HepG2 (cell line): ENCODE measurements around the gene KDM2B. TPM values are rescaled to one million over a fixed set of nuclear protein-coding genes. Genes with fewer than 3 reads are reported as not detected.

Experiments used
- BORCS8-MEF2B ChIP-seq: sonication (generic); formaldehyde crosslinking; IDR thresholded peaks from 2 replicates; pipeline ENCODE4 v1.8.0; 2022; ENCODE audit warnings: mild to moderate bottlenecking, missing genetic modification reagents
- CCDC6 ChIP-seq: sonication (generic); formaldehyde crosslinking; IDR thresholded peaks from 2 replicates; pipeline ENCODE4 v1.8.1; 2022; ENCODE audit warnings: mild to moderate bottlenecking, missing genetic modification reagents, moderate library complexity
- DNMT1 ChIP-seq: sonication (generic); formaldehyde crosslinking; IDR thresholded peaks from 2 replicates; pipeline ENCODE4 v1.5.1; 2020; ENCODE audit warnings: mild to moderate bottlenecking, missing genetic modification reagents
- MAX ChIP-seq: IDR thresholded peaks from 2 replicates; pipeline ENCODE4 v1.6.1; 2012; ENCODE audit warnings: inconsistent platforms
- MED1 ChIP-seq: sonication (generic); formaldehyde crosslinking; IDR thresholded peaks from 2 replicates; pipeline ENCODE4 v1.4.0; 2020; ENCODE audit warnings: missing genetic modification reagents
- MIER2 ChIP-seq: IDR thresholded peaks from 2 replicates; pipeline ENCODE4 v1.6.1; 2016; ENCODE audit warnings: missing biosample characterization, missing genetic modification reagents
- MYNN ChIP-seq: sonication (generic); formaldehyde crosslinking; IDR thresholded peaks from 2 replicates; pipeline ENCODE4 v1.4.0; 2020; ENCODE audit warnings: mild to moderate bottlenecking, low read depth, missing genetic modification reagents
- NFYC ChIP-seq: IDR thresholded peaks from 2 replicates; pipeline ENCODE4 v1.6.1; 2016; ENCODE audit warnings: missing genetic modification reagents, missing compliant biosample characterization
- NR2F1 ChIP-seq, 2 experiments: fragments of 450-650 bp in 1 of 2; formaldehyde crosslinking in 1 of 2; IDR thresholded peaks; 2 replicates each; pipeline versions ENCODE4 v1.5.0 to v1.6.1; 2016 to 2020; ENCODE audit warnings: mild to moderate bottlenecking in 1 of 2, missing compliant biosample characterization in 1 of 2, missing genetic modification reagents in 1 of 2, moderate library complexity in 1 of 2
- PAF1 ChIP-seq: IDR thresholded peaks from 2 replicates; pipeline ENCODE4 v1.6.1; 2016; ENCODE audit warnings: missing genetic modification reagents, missing compliant biosample characterization
- PLRG1 ChIP-seq: fragments of 450-650 bp; conservative IDR thresholded peaks from 2 replicates; pipeline ENCODE4 v1.6.1; 2016
- SAP130 ChIP-seq: IDR thresholded peaks from 2 replicates; pipeline ENCODE4 v1.6.1; 2016; ENCODE audit warnings: low read depth
- SMAD3 ChIP-seq: sonication (generic); formaldehyde crosslinking; IDR thresholded peaks from 2 replicates; pipeline ENCODE4 v1.4.0; 2020; ENCODE audit warnings: missing genetic modification reagents
- SOX5 ChIP-seq: IDR thresholded peaks from 2 replicates; pipeline ENCODE4 v1.6.1; 2016; ENCODE audit warnings: borderline replicate concordance
- XBP1 ChIP-seq: sonication (generic); formaldehyde crosslinking; IDR thresholded peaks from 2 replicates; pipeline ENCODE4 v1.5.0; 2020; ENCODE audit warnings: missing genetic modification reagents
- ZNF10 ChIP-seq: sonication (generic); formaldehyde crosslinking; IDR thresholded peaks from 2 replicates; pipeline ENCODE4 v1.4.0; 2020; ENCODE audit warnings: mild to moderate bottlenecking, low read depth, missing genetic modification reagents, borderline replicate concordance
- ZNF121 ChIP-seq: sonication (generic); formaldehyde crosslinking; IDR thresholded peaks from 2 replicates; pipeline ENCODE4 v1.5.0; 2020; ENCODE audit warnings: mild to moderate bottlenecking, missing genetic modification reagents
- ZNF274 ChIP-seq: sonication (generic); formaldehyde crosslinking; IDR thresholded peaks from 2 replicates; pipeline ENCODE4 v1.5.1; 2020; ENCODE audit warnings: mild to moderate bottlenecking, missing genetic modification reagents
- ZNF326 ChIP-seq: sonication (generic); formaldehyde crosslinking; IDR thresholded peaks from 2 replicates; pipeline ENCODE4 v1.4.0; 2020; ENCODE audit warnings: missing genetic modification reagents, borderline replicate concordance
- ZNF510 ChIP-seq: sonication (generic); formaldehyde crosslinking; IDR thresholded peaks from 2 replicates; pipeline ENCODE4 v1.4.0; 2020; ENCODE audit warnings: low read depth, mild to moderate bottlenecking, missing genetic modification reagents
- ZNF564 ChIP-seq: sonication (generic); formaldehyde crosslinking; IDR thresholded peaks from 2 replicates; pipeline ENCODE4 v1.8.1; 2023; ENCODE audit warnings: mild to moderate bottlenecking, missing genetic modification reagents
- ZNF639 ChIP-seq: conservative IDR thresholded peaks from 2 replicates; pipeline ENCODE4 v1.6.1; 2018; ENCODE audit warnings: missing genetic modification reagents
- ZNF782 ChIP-seq: sonication (generic); formaldehyde crosslinking; IDR thresholded peaks from 2 replicates; pipeline ENCODE4 v1.4.0; 2020; ENCODE audit warnings: missing genetic modification reagents, mild to moderate bottlenecking, borderline replicate concordance
- polyA plus RNA-seq, 8 experiments: library from polyadenylated mRNA; depleted of rRNA in 3 of 8; stranded (reverse) in 7 of 8; unstranded in 1 of 8; fragments of >200 nt; fragmentation: Illumina TruSeq in 4 of 8; extraction: Trizol in 4 of 8; gene quantifications; 2 replicates each; pipeline versions ENCODE4 v1.2.1 to v1.2.3, GENCODE V29; 2011 to 2016; ENCODE audit warnings: low read depth in 4 of 8, missing spikeins in 1 of 8, mixed read lengths in 1 of 8; ENCODE audit not compliant: insufficient read depth in 1 of 8
- total RNA-seq, 5 experiments: library from RNA; depleted of rRNA; stranded (reverse); fragments of >200 nt; fragmentation: Illumina TruSeq; extraction: Trizol; gene quantifications; 2 replicates each; pipeline ENCODE4 v1.2.3, GENCODE V29; 2016; ENCODE audit warnings: low read depth in 1 of 5
- TF ChIP-seq, protein P1 (sequence below): sonication (generic); formaldehyde crosslinking; IDR thresholded peaks from 2 replicates; pipeline ENCODE4 v1.4.0; 2020; ENCODE audit warnings: missing genetic modification reagents

The KDM2B gene
- total and polyA plus RNA-seq, 2 of the 13 experiments (the other 11 are each of a cell fraction or from before 2014, with no cell fraction given), result 17.5 to 26.1 TPM

DNA sequence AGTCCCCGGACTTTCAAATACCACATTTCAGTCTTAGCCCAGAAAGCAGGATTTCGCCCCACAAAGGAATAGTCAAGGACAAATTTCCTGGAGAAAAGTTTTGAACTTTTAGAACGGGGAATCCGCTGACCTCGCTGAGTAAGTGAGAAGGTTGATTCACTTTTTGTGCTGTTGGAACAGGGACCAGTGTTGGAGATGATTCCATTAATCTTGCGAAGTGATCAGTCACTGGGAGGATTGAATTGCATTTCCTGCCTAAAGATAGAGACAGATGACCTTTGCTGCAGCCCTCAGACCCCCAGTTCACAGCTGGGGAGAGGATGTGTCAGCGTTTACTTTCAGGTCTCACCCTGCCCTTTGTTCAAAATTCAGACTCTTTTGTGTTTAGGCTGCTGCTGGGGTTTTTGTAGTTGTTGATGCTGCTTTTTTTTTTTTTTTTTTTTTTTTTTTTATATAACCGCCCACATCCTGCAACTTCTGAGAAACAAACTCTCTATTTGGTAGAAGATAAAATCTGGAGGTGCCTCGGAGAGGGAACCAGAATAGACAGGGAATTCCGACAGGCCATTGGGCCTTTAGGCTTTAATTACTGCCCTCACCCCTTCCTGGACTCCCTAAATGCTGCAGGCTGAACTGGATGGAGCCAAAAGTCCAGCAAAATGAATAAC lies 9.8 kb upstream of the KDM2B start (continued):
- TF ChIP-seq MYNN (CRISPR knock-in tag) (no peak), CCDC6 (no peak), MIER2 (CRISPR knock-in tag) (no peak), SOX5 (CRISPR knock-in tag) (peak; percentile 42; the same call in 1 of the 2 replicates), ZNF10 (CRISPR knock-in tag) (no peak), DNMT1 (CRISPR knock-in tag) (no peak), NFYC (CRISPR knock-in tag) (no peak), ZNF639 (CRISPR knock-in tag) (no peak), ZNF782 (CRISPR knock-in tag) (no peak), ZNF121 (CRISPR knock-in tag) (no peak), BORCS8-MEF2B (CRISPR knock-in tag) (no peak), PLRG1 (no peak), SAP130 (peak; percentile 72), MED1 (0 out of 2 replicates have a peak, but pooled peaks have one; percentile 12), NR2F1 (CRISPR knock-in tag; IDR thresholded peaks at IDR 0.05) (no peak; a peak in 1 of 4 replicates), MAX (no peak), XBP1 (no peak), SMAD3 (no peak), PAF1 (CRISPR knock-in tag) (no peak), ZNF510 (CRISPR knock-in tag) (no peak), ZNF326 (CRISPR knock-in tag) (no peak), ZNF564 (no peak), ZNF274 (no peak)
- TF ChIP-seq, protein P1, sequence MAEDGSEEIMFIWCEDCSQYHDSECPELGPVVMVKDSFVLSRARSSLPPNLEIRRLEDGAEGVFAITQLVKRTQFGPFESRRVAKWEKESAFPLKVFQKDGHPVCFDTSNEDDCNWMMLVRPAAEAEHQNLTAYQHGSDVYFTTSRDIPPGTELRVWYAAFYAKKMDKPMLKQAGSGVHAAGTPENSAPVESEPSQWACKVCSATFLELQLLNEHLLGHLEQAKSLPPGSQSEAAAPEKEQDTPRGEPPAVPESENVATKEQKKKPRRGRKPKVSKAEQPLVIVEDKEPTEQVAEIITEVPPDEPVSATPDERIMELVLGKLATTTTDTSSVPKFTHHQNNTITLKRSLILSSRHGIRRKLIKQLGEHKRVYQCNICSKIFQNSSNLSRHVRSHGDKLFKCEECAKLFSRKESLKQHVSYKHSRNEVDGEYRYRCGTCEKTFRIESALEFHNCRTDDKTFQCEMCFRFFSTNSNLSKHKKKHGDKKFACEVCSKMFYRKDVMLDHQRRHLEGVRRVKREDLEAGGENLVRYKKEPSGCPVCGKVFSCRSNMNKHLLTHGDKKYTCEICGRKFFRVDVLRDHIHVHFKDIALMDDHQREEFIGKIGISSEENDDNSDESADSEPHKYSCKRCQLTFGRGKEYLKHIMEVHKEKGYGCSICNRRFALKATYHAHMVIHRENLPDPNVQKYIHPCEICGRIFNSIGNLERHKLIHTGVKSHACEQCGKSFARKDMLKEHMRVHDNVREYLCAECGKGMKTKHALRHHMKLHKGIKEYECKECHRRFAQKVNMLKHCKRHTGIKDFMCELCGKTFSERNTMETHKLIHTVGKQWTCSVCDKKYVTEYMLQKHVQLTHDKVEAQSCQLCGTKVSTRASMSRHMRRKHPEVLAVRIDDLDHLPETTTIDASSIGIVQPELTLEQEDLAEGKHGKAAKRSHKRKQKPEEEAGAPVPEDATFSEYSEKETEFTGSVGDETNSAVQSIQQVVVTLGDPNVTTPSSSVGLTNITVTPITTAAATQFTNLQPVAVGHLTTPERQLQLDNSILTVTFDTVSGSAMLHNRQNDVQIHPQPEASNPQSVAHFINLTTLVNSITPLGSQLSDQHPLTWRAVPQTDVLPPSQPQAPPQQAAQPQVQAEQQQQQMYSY (CRISPR knock-in tag), result peak; percentile 69; the same call in 1 of the 2 replicates
